WI38 (cell line): ENCODE results near the gene USP17L30.
"Not testable (repeated sequence)": the region's sequence is repeated elsewhere in the genome, so short reads cannot be mapped to it uniquely, and the experiment has no call there.

Experiments
- H3K4me3 ChIP-seq: 2 replicates; pipeline ENCODE4 v1.5.1; 2011; ENCODE audit warnings: low read depth, mild to moderate bottlenecking, control low read depth, low read length
- TF ChIP-seq, protein P1 (sequence below): IDR thresholded peaks from 2 replicates; pipeline ENCODE4 v1.5.1; 2012; ENCODE audit warnings: low read depth, mild to moderate bottlenecking, control low read depth, low read length

Gene USP17L30, protein sequence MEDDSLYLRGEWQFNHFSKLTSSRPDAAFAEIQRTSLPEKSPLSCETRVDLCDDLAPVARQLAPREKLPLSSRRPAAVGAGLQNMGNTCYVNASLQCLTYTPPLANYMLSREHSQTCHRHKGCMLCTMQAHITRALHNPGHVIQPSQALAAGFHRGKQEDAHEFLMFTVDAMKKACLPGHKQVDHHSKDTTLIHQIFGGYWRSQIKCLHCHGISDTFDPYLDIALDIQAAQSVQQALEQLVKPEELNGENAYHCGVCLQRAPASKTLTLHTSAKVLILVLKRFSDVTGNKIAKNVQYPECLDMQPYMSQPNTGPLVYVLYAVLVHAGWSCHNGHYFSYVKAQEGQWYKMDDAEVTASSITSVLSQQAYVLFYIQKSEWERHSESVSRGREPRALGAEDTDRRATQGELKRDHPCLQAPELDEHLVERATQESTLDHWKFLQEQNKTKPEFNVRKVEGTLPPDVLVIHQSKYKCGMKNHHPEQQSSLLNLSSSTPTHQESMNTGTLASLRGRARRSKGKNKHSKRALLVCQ

GRCh38 chr4:9362829-9363228 is at the start of gene USP17L30:
USP17L30 (plus strand) TSS chr4:9363129; CDS start chr4:9363129, 0 bp downstream.
- not testable (repeated sequence) for H3K4me3 ChIP-seq

GRCh38 chr4:9324191-9324590 is 38.7 kb upstream of the USP17L30 start:
- not testable (repeated sequence) for H3K4me3 ChIP-seq

DNA sequence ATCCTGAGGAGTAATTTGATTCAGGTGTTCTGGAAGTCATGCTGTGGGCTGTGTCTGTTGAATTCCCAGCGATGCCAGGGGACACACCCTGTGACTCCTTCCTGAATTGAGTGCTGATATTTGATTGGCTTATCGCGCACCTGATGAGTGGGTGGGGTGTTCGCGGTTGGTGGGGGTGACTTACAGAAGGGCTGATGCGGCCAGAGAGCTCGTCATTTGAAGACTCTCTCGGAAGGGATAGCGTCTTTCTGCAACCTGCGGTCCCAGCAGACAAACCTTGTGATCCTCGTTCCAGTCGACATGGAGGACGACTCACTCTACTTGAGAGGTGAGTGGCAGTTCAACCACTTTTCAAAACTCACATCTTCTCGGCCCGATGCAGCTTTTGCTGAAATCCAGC is 38.1 kb upstream of the USP17L30 start, which contains the start of gene USP17L24:
Gene USP17L24 (plus strand): TSS at position 301 of the 400 bp plus-strand sequence. CDS start 0 bp downstream, at position 301.
- not testable (repeated sequence) for H3K4me3 ChIP-seq

GRCh38 chr4:9329611-9330010 is 33.3 kb upstream of the USP17L30 start, which contains the start of gene USP17L25:
USP17L25 (plus strand) TSS chr4:9329911; CDS start chr4:9329911, 0 bp downstream.
- not testable (repeated sequence) for H3K4me3 ChIP-seq

DNA sequence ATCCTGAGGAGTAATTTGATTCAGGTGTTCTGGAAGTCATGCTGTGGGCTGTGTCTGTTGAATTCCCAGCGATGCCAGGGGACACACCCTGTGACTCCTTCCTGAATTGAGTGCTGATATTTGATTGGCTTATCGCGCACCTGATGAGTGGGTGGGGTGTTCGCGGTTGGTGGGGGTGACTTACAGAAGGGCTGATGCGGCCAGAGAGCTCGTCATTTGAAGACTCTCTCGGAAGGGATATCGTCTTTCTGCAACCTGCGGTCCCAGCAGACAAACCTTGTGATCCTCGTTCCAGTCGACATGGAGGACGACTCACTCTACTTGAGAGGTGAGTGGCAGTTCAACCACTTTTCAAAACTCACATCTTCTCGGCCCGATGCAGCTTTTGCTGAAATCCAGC is 28.6 kb upstream of the USP17L30 start, which contains the start of gene USP17L26:
Gene USP17L26 (plus strand): TSS at position 301 of the 400 bp plus-strand sequence. CDS start 0 bp downstream, at position 301.
- not testable (repeated sequence) for H3K4me3 ChIP-seq

DNA sequence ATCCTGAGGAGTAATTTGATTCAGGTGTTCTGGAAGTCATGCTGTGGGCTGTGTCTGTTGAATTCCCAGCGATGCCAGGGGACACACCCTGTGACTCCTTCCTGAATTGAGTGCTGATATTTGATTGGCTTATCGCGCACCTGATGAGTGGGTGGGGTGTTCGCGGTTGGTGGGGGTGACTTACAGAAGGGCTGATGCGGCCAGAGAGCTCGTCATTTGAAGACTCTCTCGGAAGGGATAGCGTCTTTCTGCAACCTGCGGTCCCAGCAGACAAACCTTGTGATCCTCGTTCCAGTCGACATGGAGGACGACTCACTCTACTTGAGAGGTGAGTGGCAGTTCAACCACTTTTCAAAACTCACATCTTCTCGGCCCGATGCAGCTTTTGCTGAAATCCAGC is 23.8 kb upstream of the USP17L30 start, which contains the start of gene USP17L5:
Gene USP17L5 (plus strand): TSS at position 301 of the 400 bp plus-strand sequence. CDS start 0 bp downstream, at position 301.
- H3K4me3 ChIP-seq = not testable (repeated sequence)

DNA sequence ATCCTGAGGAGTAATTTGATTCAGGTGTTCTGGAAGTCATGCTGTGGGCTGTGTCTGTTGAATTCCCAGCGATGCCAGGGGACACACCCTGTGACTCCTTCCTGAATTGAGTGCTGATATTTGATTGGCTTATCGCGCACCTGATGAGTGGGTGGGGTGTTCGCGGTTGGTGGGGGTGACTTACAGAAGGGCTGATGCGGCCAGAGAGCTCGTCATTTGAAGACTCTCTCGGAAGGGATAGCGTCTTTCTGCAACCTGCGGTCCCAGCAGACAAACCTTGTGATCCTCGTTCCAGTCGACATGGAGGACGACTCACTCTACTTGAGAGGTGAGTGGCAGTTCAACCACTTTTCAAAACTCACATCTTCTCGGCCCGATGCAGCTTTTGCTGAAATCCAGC is 19.1 kb upstream of the USP17L30 start, which contains the start of gene USP17L27:
Gene USP17L27 (plus strand): TSS at position 301 of the 400 bp plus-strand sequence. CDS start 0 bp downstream, at position 301.
- not testable (repeated sequence) for H3K4me3 ChIP-seq

DNA sequence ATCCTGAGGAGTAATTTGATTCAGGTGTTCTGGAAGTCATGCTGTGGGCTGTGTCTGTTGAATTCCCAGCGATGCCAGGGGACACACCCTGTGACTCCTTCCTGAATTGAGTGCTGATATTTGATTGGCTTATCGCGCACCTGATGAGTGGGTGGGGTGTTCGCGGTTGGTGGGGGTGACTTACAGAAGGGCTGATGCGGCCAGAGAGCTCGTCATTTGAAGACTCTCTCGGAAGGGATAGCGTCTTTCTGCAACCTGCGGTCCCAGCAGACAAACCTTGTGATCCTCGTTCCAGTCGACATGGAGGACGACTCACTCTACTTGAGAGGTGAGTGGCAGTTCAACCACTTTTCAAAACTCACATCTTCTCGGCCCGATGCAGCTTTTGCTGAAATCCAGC is 14.3 kb upstream of the USP17L30 start, which contains the start of gene USP17L28:
Gene USP17L28 (plus strand): TSS at position 301 of the 400 bp plus-strand sequence. CDS start 0 bp downstream, at position 301.
- H3K4me3 ChIP-seq = not testable (repeated sequence)

- H3K4me3 ChIP-seq = not testable (repeated sequence)
These were observed 12.1 kb upstream of the USP17L30 start for GRCh38 chr4:9350866-9351265.

- not testable (repeated sequence) for H3K4me3 ChIP-seq
These were observed 9.6 kb upstream of the USP17L30 start, which contains the start of gene USP17L29 for GRCh38 chr4:9353338-9353737. USP17L29 (plus strand) TSS chr4:9353638; CDS start chr4:9353638, 0 bp downstream.

GRCh38 chr4:9379881-9380280 is 17.0 kb downstream of the USP17L30 start:
- not testable (repeated sequence) for H3K4me3 ChIP-seq

GRCh38 chr4:9381012-9381534 is 18.1 kb downstream of the USP17L30 start:
- not testable (repeated sequence) for H3K4me3 ChIP-seq

- TF ChIP-seq, protein P1, sequence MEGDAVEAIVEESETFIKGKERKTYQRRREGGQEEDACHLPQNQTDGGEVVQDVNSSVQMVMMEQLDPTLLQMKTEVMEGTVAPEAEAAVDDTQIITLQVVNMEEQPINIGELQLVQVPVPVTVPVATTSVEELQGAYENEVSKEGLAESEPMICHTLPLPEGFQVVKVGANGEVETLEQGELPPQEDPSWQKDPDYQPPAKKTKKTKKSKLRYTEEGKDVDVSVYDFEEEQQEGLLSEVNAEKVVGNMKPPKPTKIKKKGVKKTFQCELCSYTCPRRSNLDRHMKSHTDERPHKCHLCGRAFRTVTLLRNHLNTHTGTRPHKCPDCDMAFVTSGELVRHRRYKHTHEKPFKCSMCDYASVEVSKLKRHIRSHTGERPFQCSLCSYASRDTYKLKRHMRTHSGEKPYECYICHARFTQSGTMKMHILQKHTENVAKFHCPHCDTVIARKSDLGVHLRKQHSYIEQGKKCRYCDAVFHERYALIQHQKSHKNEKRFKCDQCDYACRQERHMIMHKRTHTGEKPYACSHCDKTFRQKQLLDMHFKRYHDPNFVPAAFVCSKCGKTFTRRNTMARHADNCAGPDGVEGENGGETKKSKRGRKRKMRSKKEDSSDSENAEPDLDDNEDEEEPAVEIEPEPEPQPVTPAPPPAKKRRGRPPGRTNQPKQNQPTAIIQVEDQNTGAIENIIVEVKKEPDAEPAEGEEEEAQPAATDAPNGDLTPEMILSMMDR = no peak
- H3K4me3 ChIP-seq = no peak overlapping the region
These were observed 21.2 kb downstream of the USP17L30 start for GRCh38 chr4:9384126-9384525.

DNA sequence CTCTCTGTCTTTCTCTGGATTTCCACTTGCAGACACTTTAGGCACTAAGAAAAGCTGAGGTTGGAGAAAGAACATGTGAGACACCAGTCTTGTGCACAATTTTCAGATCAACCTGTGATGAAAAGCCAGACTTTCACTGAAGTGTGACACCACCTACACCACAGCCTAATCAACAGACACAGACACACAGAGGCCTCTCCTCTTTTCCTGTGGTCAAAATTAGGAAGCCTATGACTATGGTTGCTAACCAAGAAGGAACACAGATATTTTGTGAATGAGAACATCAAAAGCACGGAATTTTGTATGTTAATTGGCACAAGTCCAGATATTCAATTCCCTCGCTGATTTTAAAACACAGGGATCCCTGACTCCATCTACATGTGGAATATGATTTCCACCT is 26.1 kb downstream of the USP17L30 start:
- H3K4me3 ChIP-seq = not testable (repeated sequence)

DNA sequence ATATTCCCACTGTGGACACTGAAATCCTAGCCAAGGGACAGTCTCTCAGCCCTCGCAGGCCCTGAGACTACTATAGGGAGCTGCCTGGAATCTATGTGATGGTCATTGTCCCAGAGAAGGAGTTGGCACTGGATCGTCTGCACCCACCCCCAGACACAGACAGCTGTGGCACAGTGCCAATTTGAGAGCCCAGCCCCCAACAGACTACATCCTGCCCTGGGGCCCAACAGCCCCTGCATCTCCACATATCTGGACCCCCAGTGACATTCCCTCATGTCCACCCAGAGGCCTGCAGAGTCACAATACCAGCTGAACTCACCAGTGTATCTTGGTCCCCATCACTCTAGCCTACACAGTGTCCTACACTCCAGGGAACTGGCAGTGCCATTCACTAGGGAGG is 42.8 kb downstream of the USP17L30 start:
- not testable (repeated sequence) for H3K4me3 ChIP-seq

DNA sequence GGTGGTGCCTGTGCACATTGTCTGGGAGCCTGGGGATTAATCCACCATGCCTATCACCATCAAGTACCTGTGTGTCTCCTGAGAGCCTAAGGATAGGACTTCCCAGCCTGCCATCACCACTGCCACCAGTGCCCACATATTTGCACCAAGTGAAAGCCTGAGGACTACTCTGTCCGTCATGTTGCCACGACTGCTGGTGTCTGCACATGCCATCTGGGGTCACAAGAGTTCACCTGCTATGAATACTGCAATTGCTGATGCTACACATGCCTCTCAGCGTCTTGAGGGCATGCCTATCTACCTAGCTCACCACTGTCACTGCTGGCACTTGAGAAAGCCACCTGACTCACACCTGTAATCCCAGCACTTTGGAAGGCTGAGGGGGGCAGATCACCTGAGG is 43.6 kb downstream of the USP17L30 start:
- not testable (repeated sequence) for H3K4me3 ChIP-seq
